Measurements from ENCODE around the gene MYRFL.

MYRFL gene

DNA sequence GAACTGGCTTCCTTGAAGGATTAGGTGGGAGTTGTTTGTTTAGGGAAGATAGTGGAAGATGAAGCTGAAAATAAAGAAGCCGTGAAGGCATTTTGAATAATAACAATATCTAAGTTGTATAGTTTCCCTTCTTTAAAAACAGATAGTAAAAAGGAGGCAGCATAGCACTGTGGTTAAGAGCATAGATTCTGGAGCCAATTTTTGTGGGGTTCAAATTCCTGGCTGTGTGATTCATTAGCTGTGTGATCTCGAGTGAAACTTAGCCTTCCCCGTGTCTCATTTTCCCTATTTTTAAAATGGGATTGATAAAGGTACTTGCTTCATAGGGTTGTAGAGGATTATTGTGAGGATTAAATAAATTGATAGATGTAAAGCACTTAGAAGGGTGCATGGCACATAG, 104.5 kb downstream of the MYRFL start:
- peaks cover 8% of the 10 kb centered on the region for H3K4me1 Mint-ChIP-seq

DNA sequence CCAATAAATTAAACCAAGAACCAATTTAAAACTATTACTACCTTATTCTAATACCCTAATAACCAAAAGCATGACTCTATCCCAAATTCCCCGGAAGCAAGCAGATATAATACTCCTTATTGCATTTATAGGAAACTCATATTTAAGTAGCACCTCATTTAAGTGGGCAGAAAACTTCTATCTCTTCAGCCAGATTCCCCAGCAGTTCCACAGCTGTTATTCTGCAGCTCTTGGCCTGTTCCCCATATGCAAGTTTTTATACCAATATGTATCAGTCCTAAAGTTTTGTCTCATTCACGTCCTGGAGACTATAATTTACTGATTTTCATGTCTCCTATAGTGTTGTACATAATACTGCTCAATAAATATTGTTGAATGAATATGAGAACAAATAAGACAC, 106.5 kb downstream of the MYRFL start:
- Mint-ChIP-seq H3K4me3 (no peak overlapping the region), H3K36me3 (ENCODE audit: low read depth) (no peaks in the 10 kb centered on the region), H3K27me3 (ENCODE audit: low read depth) (peaks cover 4% of the 10 kb centered on the region), H3K27ac (no peak overlapping the region), H3K4me1 (peaks cover 18% of the 10 kb centered on the region), H3K9me3 (no peaks in the 10 kb centered on the region)
- TF ChIP-seq, protein P1, sequence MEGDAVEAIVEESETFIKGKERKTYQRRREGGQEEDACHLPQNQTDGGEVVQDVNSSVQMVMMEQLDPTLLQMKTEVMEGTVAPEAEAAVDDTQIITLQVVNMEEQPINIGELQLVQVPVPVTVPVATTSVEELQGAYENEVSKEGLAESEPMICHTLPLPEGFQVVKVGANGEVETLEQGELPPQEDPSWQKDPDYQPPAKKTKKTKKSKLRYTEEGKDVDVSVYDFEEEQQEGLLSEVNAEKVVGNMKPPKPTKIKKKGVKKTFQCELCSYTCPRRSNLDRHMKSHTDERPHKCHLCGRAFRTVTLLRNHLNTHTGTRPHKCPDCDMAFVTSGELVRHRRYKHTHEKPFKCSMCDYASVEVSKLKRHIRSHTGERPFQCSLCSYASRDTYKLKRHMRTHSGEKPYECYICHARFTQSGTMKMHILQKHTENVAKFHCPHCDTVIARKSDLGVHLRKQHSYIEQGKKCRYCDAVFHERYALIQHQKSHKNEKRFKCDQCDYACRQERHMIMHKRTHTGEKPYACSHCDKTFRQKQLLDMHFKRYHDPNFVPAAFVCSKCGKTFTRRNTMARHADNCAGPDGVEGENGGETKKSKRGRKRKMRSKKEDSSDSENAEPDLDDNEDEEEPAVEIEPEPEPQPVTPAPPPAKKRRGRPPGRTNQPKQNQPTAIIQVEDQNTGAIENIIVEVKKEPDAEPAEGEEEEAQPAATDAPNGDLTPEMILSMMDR (IDR thresholded peaks at IDR 0.05; ENCODE audit: unreplicated experiment in 3 of 3) = no peak

More for the DNA sequence above, 104.5 kb downstream of the MYRFL start:
- TF ChIP-seq, protein P1 (IDR thresholded peaks at IDR 0.05; ENCODE audit: unreplicated experiment in 3 of 3) = no peak
- Mint-ChIP-seq H3K36me3 (ENCODE audit: low read depth) (no peaks in the 10 kb centered on the region), H3K27me3 (ENCODE audit: low read depth) (no peaks in the 10 kb centered on the region), H3K27ac (peak overlapping the region in 1 of 3 experiments; percentile 8), H3K9me3 (no peaks in the 10 kb centered on the region), H3K4me3 (no peak overlapping the region)

DNA sequence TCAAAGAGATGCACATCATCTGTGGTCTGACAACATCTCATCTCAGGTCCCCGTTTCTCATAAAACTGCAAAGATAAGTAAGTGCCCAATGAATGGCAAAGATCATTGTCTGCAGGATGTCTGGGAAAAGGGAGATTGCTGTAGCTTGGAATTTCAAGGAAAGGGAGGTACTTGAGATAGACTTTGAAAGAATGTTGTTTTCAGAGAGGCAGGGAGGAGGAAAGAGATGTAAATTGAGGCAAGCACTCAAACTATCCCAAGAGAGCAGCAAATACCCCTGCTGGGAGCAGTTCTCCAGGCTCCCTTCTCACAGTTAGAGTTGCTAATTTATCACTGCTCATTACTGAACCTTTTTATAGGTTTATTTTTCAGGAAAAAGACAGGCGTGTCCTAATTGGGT, 107.1 kb downstream of the MYRFL start:
- Mint-ChIP-seq H3K4me3 (no peak overlapping the region), H3K36me3 (ENCODE audit: low read depth) (no peaks in the 10 kb centered on the region), H3K4me1 (peaks cover 18% of the 10 kb centered on the region), H3K27ac (no peak overlapping the region), H3K27me3 (ENCODE audit: low read depth) (peaks cover 4% of the 10 kb centered on the region), H3K9me3 (no peaks in the 10 kb centered on the region)
- TF ChIP-seq, protein P1 (IDR thresholded peaks at IDR 0.05; ENCODE audit: unreplicated experiment in 3 of 3) = no peak

DNA sequence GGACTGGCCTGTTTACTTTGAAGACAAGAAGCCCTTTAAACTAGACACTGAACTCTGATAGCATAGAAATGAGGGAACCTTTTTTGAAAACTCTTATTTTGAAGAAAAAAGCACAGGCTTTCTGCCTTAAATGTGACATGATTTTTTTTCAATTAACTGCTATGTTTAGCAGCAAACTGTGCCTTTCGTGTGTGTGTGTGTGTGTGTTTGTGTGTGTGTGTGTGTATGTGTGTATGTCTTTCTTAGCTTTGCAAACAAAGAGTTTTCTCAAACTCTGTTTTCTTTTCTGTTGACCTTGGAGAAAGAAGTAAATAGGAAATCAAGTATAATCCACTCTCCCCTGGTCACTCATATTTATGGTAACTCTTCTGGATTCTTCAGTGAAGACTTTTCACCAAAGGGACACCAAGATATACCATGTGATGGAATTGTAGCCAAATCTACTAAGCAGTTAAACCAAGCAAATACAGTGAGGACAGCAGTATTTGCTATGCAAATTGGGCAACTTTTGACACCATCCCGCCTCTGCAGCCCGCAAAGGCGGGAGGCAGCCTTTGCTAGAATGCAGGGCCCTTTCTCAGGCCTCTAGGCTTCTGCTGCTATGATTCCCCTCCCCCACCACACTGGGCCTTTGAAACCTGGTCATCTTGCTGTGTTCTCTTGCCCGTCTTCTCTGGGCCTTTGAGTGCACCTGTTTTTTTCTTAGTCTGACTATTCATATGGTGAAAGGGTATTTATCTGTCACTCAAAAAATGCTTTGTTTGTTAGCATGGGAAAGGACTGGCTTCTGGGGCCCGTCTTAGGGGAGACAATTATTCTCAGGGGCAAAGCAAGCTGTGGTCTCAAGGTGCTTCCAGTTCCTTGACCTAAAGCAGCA, 107.9 kb downstream of the MYRFL start:
- no peak overlapping the region for H3K27ac Mint-ChIP-seq
- peaks cover 7% of the 10 kb centered on the region for H3K36me3 Mint-ChIP-seq (ENCODE audit: low read depth)
- H3K4me3 Mint-ChIP-seq = no peak overlapping the region
- H3K27me3 Mint-ChIP-seq (ENCODE audit: low read depth) = peaks cover 4% of the 10 kb centered on the region
- H3K4me1 Mint-ChIP-seq = peaks cover 18% of the 10 kb centered on the region
- peaks cover 6% of the 10 kb centered on the region for H3K9me3 Mint-ChIP-seq
- TF ChIP-seq, protein P1 (IDR thresholded peaks at IDR 0.05; ENCODE audit: unreplicated experiment in 3 of 3) = no peak

DNA sequence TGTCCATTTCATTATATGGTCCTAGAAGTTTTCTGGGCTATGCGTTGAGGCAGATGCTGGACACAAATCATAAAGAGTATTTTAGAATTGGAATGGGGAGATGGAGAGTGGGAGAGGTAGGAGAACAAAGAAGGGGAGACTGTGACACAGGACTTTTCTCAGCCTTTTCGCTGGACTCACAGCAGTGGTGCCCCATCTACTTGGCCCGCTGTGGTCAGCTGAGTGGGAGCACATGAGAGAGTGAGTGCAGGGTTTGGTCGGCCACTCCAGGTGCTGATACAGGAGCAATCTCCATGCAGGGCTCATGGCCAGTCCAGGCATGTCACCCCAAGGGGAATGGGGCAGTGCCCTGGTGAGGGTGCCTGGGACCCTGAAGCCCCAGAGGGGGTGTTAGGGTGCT, 109.0 kb downstream of the MYRFL start:
- Mint-ChIP-seq H3K27me3 (ENCODE audit: low read depth) (peaks cover 4% of the 10 kb centered on the region), H3K27ac (no peak overlapping the region)

More for the DNA sequence above, 109.0 kb downstream of the MYRFL start:
- Mint-ChIP-seq H3K9me3 (peaks cover 6% of the 10 kb centered on the region), H3K4me1 (peaks cover 18% of the 10 kb centered on the region), H3K4me3 (no peak overlapping the region), H3K36me3 (ENCODE audit: low read depth) (peaks cover 7% of the 10 kb centered on the region)
- TF ChIP-seq, protein P1 (IDR thresholded peaks at IDR 0.05; ENCODE audit: unreplicated experiment in 3 of 3) = no peak
